Spleen (tissue), 11 donors: ENCODE measurements around the gene SATL1. TPM values are rescaled to one million over a fixed set of nuclear protein-coding genes. Genes with fewer than 3 reads are reported as not detected.

Experiments used
- DNase-seq: peaks from one replicate; pipeline ENCODE4 v3.0.0-alpha.2; 2020
- H3K27ac ChIP-seq, 8 donors: fragments of 200-600 bp; sonication (generic) in 7 of 8; 1 replicate in 4 of 8; 2 replicates in 4 of 8; pipeline versions ENCODE4 v1.5.0 to v1.8.0; 2016 to 2021; ENCODE audit warnings: inconsistent platforms in 4 of 8, mild to moderate bottlenecking in 4 of 8, moderate library complexity in 1 of 8
- H3K27me3 ChIP-seq, 7 donors: fragments of 200-600 bp; sonication (generic) in 6 of 7; replicated peaks in 1 of 7; 1 replicate in 4 of 7; 2 replicates in 3 of 7; pipeline versions ENCODE4 v1.5.0 to v1.8.0; 2016 to 2021; ENCODE audit warnings: inconsistent platforms in 3 of 7, mild to moderate bottlenecking in 1 of 7
- H3K36me3 ChIP-seq, 6 donors: fragments of 200-600 bp; sonication (generic) in 5 of 6; 1 replicate in 4 of 6; 2 replicates in 2 of 6; pipeline versions ENCODE4 v1.5.0 to v1.8.0; 2016 to 2021; ENCODE audit warnings: inconsistent platforms in 2 of 6
- H3K4me1 ChIP-seq, 6 donors: fragments of 200-600 bp; sonication (generic) in 5 of 6; 1 replicate in 3 of 6; 2 replicates in 3 of 6; pipeline versions ENCODE4 v1.5.0 to v1.8.0; 2016 to 2021; ENCODE audit warnings: inconsistent platforms in 3 of 6
- H3K4me3 ChIP-seq, 8 donors: fragments of 200-600 bp; sonication (generic) in 7 of 8; 1 replicate in 4 of 8; 2 replicates in 4 of 8; pipeline versions ENCODE4 v1.5.0 to v1.8.0; 2016 to 2021; ENCODE audit warnings: inconsistent platforms in 4 of 8, mild to moderate bottlenecking in 4 of 8, moderate library complexity in 2 of 8
- H3K9me3 ChIP-seq, 8 donors: fragments of 200-600 bp; sonication (generic) in 7 of 8; 1 replicate in 4 of 8; 2 replicates in 4 of 8; pipeline versions ENCODE4 v1.5.0 to v1.8.0; 2016 to 2021; ENCODE audit warnings: inconsistent platforms in 4 of 8
- CTCF ChIP-seq, 11 experiments: fragments of 200-600 bp in 7 of 11; fragments of 450-650 bp in 4 of 11; sonication (generic) in 4 of 11; IDR thresholded peaks in 8 of 11; conservative IDR thresholded peaks in 3 of 11; 1 replicate in 7 of 11; 2 replicates in 4 of 11; pipeline versions ENCODE4 v1.4.0 to v1.8.0; 2016 to 2021; ENCODE audit warnings: antibody characterized with exemption in 11 of 11, inconsistent platforms in 4 of 11, mild to moderate bottlenecking in 1 of 11
- POLR2A ChIP-seq, 3 donors: fragments of 450-650 bp; IDR thresholded peaks; one replicate each; pipeline ENCODE4 v1.5.1; 2017; ENCODE audit warnings: antibody characterized with exemption in 3 of 3, mild to moderate bottlenecking in 1 of 3
- POLR2AphosphoS5 ChIP-seq, 3 donors: sonication (generic); formaldehyde crosslinking; IDR thresholded peaks; one replicate each; pipeline ENCODE4 v1.5.1; 2017; ENCODE audit warnings: antibody characterized with exemption in 3 of 3
- WGBS, 5 donors: extraction: QIAGEN DNeasy Blood & Tissue Kit in 3 of 5; methylation state at CpG; one replicate each; pipeline versions ENCODE4 v1.1.5 to v1.1.7; 2013 to 2018; 5-methylcytosine and 5-hydroxymethylcytosine counted together
- intact Hi-C: fragments of 100-400 bp; cut with DNase I; formaldehyde crosslinking; loops from one replicate; pipeline ENCODE4 v1.15.0; 2023; ENCODE audit warnings: low total_unique reads
- polyA plus RNA-seq, 3 donors: library from polyadenylated mRNA; stranded (reverse); fragments of 200-250 nt; gene quantifications; one replicate each; pipeline ENCODE4 v1.2.1, GENCODE V29; 2013
- total RNA-seq, 7 donors: library from RNA; depleted of rRNA in 3 of 7; stranded (reverse); fragments of >200 nt in 3 of 7; fragmentation: NEBNext Ultra II Directional in 4 of 7; extraction: Animal tissue kit (Norgen Biotek cat#: 25700) in 4 of 7; gene quantifications; one replicate each; pipeline versions ENCODE4 v1.1.0 to v1.2.1, GENCODE V29; 2016 to 2021
- donor health status: healthy with polysubstance abuse.
- donor health status: DM: no; HTN: no; CAD: no; lungs with moderate emphysema.
- donor health status: DM: no; HTN: no; CAD: no.
- donor health status: Bipolar disorder and iron deficiency.
- donor health status: healthy.
- donor health status: DM: no; HTN: no; CAD: no.
- donor health status: DM: yes; HTN: yes; CAD: no.

The SATL1 gene
- total and polyA plus RNA-seq, 10 donors = not detected

GRCh38 chrX:85213792-85214530, 29.6 kb downstream of the SATL1 start:
- intact Hi-C loops = no loop called here
- WGBS, 5 donors = 57 to 91% (median 76%) methylated on average over 3 of the region's 3 CpGs

GRCh38 chrX:85203461-85203970, 40.1 kb downstream of the SATL1 start:
- intact Hi-C loops = no loop called here
- Histone ChIP-seq H3K36me3 (no peaks in the 10 kb centered on the region), H3K4me3 (no peak overlapping the region), H3K27ac (no peak overlapping the region), H3K4me1 (no peaks in the 10 kb centered on the region), H3K27me3 (no peaks in the 10 kb centered on the region), H3K9me3 (peaks cover 0 to 4% (median 0%) of the 10 kb centered on the region in 8 donors)
- WGBS, 5 donors = 87 to 93% (median 89%) methylated on average over 5 to 8 of the region's 8 CpGs
- TF ChIP-seq CTCF (IDR thresholded peaks at IDR 0.05 in 8 of 11, conservative IDR thresholded peaks at IDR 0.05 in 3 of 11) (no peak), POLR2A (IDR thresholded peaks at IDR 0.05) (no peak), POLR2AphosphoS5 (IDR thresholded peaks at IDR 0.05) (no peak)
- DNase-seq = peak; percentile 36

More at GRCh38 chrX:85213792-85214530, 29.6 kb downstream of the SATL1 start:
- H3K4me1 ChIP-seq = no peaks in the 10 kb centered on the region
- no peak for TF ChIP-seq POLR2A (IDR thresholded peaks at IDR 0.05)
- TF ChIP-seq CTCF (IDR thresholded peaks at IDR 0.05 in 8 of 11, conservative IDR thresholded peaks at IDR 0.05 in 3 of 11) = no peak
- TF ChIP-seq POLR2AphosphoS5 (IDR thresholded peaks at IDR 0.05) = no peak
- H3K9me3 ChIP-seq = no peaks in the 10 kb centered on the region
- no peaks in the 10 kb centered on the region for H3K27me3 ChIP-seq
- H3K27ac ChIP-seq = no peak overlapping the region
- DNase-seq = no peak
- no peaks in the 10 kb centered on the region for H3K36me3 ChIP-seq
- H3K4me3 ChIP-seq = no peak overlapping the region

GRCh38 chrX:85196319-85196718, 47.3 kb downstream of the SATL1 start:
- peaks cover 0 to 8% (median 0%) of the 10 kb centered on the region in 8 donors for H3K9me3 ChIP-seq
- intact Hi-C loops = no loop called here
- no peak for DNase-seq
- no peak overlapping the region for H3K27ac ChIP-seq
- no peaks in the 10 kb centered on the region for H3K27me3 ChIP-seq
- no peaks in the 10 kb centered on the region for H3K4me1 ChIP-seq
- TF ChIP-seq POLR2AphosphoS5 (IDR thresholded peaks at IDR 0.05) (no peak), CTCF (IDR thresholded peaks at IDR 0.05 in 8 of 11, conservative IDR thresholded peaks at IDR 0.05 in 3 of 11) (no peak), POLR2A (IDR thresholded peaks at IDR 0.05) (no peak)
- H3K36me3 ChIP-seq = no peaks in the 10 kb centered on the region
- H3K4me3 ChIP-seq = no peak overlapping the region
- 0 to 58% (median 41%) methylated on average over 1 of the region's 1 CpG for WGBS, 5 donors

- Histone ChIP-seq H3K4me1 (no peaks in the 10 kb centered on the region), H3K27ac (no peak overlapping the region), H3K27me3 (no peaks in the 10 kb centered on the region), H3K36me3 (no peaks in the 10 kb centered on the region), H3K4me3 (no peak overlapping the region), H3K9me3 (peaks cover 0 to 10% (median 4%) of the 10 kb centered on the region in 8 donors)
- DNase-seq = peak; percentile 69
- 62 to 81% (median 72%) methylated on average over 5 of the region's 5 CpGs for WGBS, 5 donors
- no peak for TF ChIP-seq CTCF (IDR thresholded peaks at IDR 0.05 in 8 of 11, conservative IDR thresholded peaks at IDR 0.05 in 3 of 11)
- TF ChIP-seq POLR2AphosphoS5 (IDR thresholded peaks at IDR 0.05) = no peak
- TF ChIP-seq POLR2A (IDR thresholded peaks at IDR 0.05) = no peak
- intact Hi-C loops = no loop called here
Observed at GRCh38 chrX:85159644-85160043, 83.9 kb downstream of the SATL1 start.
